Measurements from ENCODE around the gene C17orf113.
"Not testable (repeated sequence)": the region's sequence is repeated elsewhere in the genome, so short reads cannot be mapped to it uniquely, and the experiment has no call there.

- TF ChIP-seq YY1 (IDR thresholded peaks at IDR 0.05; ENCODE audit: insufficient read depth, insufficient read length); ZNF274 (IDR thresholded peaks at IDR 0.05; ENCODE audit: low read depth, low read length); SUZ12 (IDR thresholded peaks at IDR 0.05; ENCODE audit: extremely low read depth, insufficient read depth, insufficient read length): not testable (repeated sequence)
These were observed 40.1 kb downstream of the C17orf113 start for GRCh38 chr17:42010266-42010680.
